SK-N-SH (cell line): ENCODE data around the gene TUBB1. TPM values are rescaled to one million over a fixed set of nuclear protein-coding genes. Genes with fewer than 3 reads are reported as not detected.

Experiments
- CTCF ChIA-PET: fragments of 300-600, 350-600 bp; formaldehyde crosslinking; extraction: SDS; loops from one replicate; lab custom pipeline; 2021; lab: Yijun Ruan, JAX
- POLR2A ChIA-PET: fragments of 350-600 bp; sonication (Branson Sonifier 250); formaldehyde crosslinking; extraction: SDS; loops from one replicate; lab custom pipeline; 2020; ENCODE audit warnings: antibody characterized with exemption, inconsistent platforms; lab: Yijun Ruan, JAX
- DNase-seq: peaks from one replicate; pipeline ENCODE4 v3.0.0; 2012
- H2AFZ ChIP-seq: fragments of 200-600 bp; sonication (generic); 2 replicates; pipeline ENCODE4 v1.8.1; 2016; ENCODE audit warnings: antibody characterized with exemption, mild to moderate bottlenecking, low read depth
- H3F3A ChIP-seq: fragments of 200-600 bp; sonication (generic); replicated peaks from 2 replicates; pipeline ENCODE3; 2016; ENCODE audit warnings: antibody characterized with exemption, mild to moderate bottlenecking; ENCODE audit not compliant: insufficient read depth
- H3K27ac ChIP-seq, 2 experiments: fragments of 200-500 bp in 1 of 2; fragments of 200-600 bp in 1 of 2; sonication (Bioruptor generic) in 1 of 2; sonication (generic), shearing (Covaris generic) in 1 of 2; 2 replicates each; pipeline versions ENCODE4 v1.5.1 to v1.6.1; 2014 to 2016; ENCODE audit warnings: low read depth in 2 of 2, inconsistent platforms in 1 of 2, low read length in 1 of 2, mild to moderate bottlenecking in 1 of 2, mixed read lengths in 1 of 2
- H3K27me3 ChIP-seq: fragments of 200-600 bp; sonication (generic), shearing (Covaris generic); 2 replicates; pipeline ENCODE4 v1.6.1; 2016; ENCODE audit warnings: mixed run types; ENCODE audit not compliant: insufficient read depth
- H3K36me3 ChIP-seq, 2 experiments: fragments of 200-500 bp in 1 of 2; fragments of 200-600 bp in 1 of 2; sonication (Bioruptor generic) in 1 of 2; sonication (generic) in 1 of 2; replicated peaks in 1 of 2; 2 replicates each; pipeline versions ENCODE3 to v1.5.1; 2014 to 2016; ENCODE audit warnings: low read length in 1 of 2, mild to moderate bottlenecking in 1 of 2; ENCODE audit not compliant: insufficient read depth in 2 of 2, control insufficient read depth in 1 of 2
- H3K4me1 ChIP-seq, 2 experiments: fragments of 200-500 bp in 1 of 2; fragments of 200-600 bp in 1 of 2; sonication (Bioruptor generic) in 1 of 2; sonication (generic), shearing (Covaris generic) in 1 of 2; 2 replicates each; pipeline versions ENCODE4 v1.5.1 to v1.6.1; 2014 to 2016; ENCODE audit warnings: low read depth in 1 of 2, low read length in 1 of 2, mixed run types in 1 of 2; ENCODE audit not compliant: insufficient read depth in 2 of 2, control insufficient read depth in 1 of 2
- H3K4me2 ChIP-seq: fragments of 200-600 bp; sonication (generic), shearing (Covaris generic); 2 replicates; pipeline ENCODE4 v1.6.1; 2017; ENCODE audit warnings: mixed run types
- H3K4me3 ChIP-seq, 2 experiments: fragments of 200-500 bp in 1 of 2; fragments of 200-600 bp in 1 of 2; sonication (Bioruptor generic) in 1 of 2; sonication (generic), shearing (Covaris generic) in 1 of 2; 2 replicates each; pipeline versions ENCODE4 v1.5.1 to v1.8.1; 2014 to 2016; ENCODE audit warnings: low read depth in 2 of 2, inconsistent platforms in 1 of 2, low read length in 1 of 2, mild to moderate bottlenecking in 1 of 2, mixed read lengths in 1 of 2, moderate library complexity in 1 of 2
- H3K79me2 ChIP-seq: fragments of 200-600 bp; sonication (generic); 2 replicates; pipeline ENCODE4 v1.8.1; 2017; ENCODE audit warnings: mild to moderate bottlenecking; ENCODE audit not compliant: insufficient read depth
- H3K9ac ChIP-seq: fragments of 200-600 bp; sonication (generic); 2 replicates; pipeline ENCODE4 v1.6.1; 2017; ENCODE audit warnings: mixed run types
- H3K9me2 ChIP-seq: fragments of 200-600 bp; sonication (generic); 2 replicates; pipeline ENCODE4 v1.6.1; 2017; ENCODE audit warnings: mixed run types
- H3K9me3 ChIP-seq: fragments of 200-600 bp; sonication (generic); 2 replicates; pipeline ENCODE4 v1.6.1; 2017; ENCODE audit warnings: mixed run types, mild to moderate bottlenecking, moderate library complexity
- H4K20me1 ChIP-seq: fragments of 200-600 bp; sonication (generic); 2 replicates; pipeline ENCODE4 v1.6.1; 2017; ENCODE audit warnings: mild to moderate bottlenecking, mixed run types; ENCODE audit not compliant: insufficient read depth
- CHD2 ChIP-seq: fragments of 150-350 bp; IDR thresholded peaks from 2 replicates; pipeline ENCODE4 v1.6.1; 2018; ENCODE audit warnings: low read length; ENCODE audit not compliant: partially characterized antibody
- ELF1 ChIP-seq: IDR thresholded peaks from 2 replicates; pipeline ENCODE4 v1.4.0; 2012
- FOSL2 ChIP-seq: IDR thresholded peaks from 2 replicates; pipeline ENCODE4 v1.4.0; 2012; ENCODE audit warnings: low read depth, mild to moderate bottlenecking, moderate library complexity, borderline replicate concordance
- FOXJ3 ChIP-seq: sonication (generic); formaldehyde crosslinking; IDR thresholded peaks from 2 replicates; pipeline ENCODE4 v1.5.1; 2020; ENCODE audit warnings: mild to moderate bottlenecking, missing genetic modification reagents
- GABPA ChIP-seq: IDR thresholded peaks from 2 replicates; pipeline ENCODE4 v1.4.0; 2012; ENCODE audit warnings: low read depth, mild to moderate bottlenecking
- GATA2 ChIP-seq: sonication (generic); formaldehyde crosslinking; IDR thresholded peaks from 2 replicates; pipeline ENCODE4 v1.5.0; 2020; ENCODE audit warnings: mild to moderate bottlenecking, missing genetic modification reagents
- JUND ChIP-seq: IDR thresholded peaks from 2 replicates; pipeline ENCODE4 v1.4.0; 2012
- MAX ChIP-seq: IDR thresholded peaks from 2 replicates; pipeline ENCODE4 v1.4.0; 2012; ENCODE audit warnings: low read depth
- POLR2AphosphoS5 ChIP-seq: IDR thresholded peaks from 2 replicates; pipeline ENCODE4 v1.6.1; 2012; ENCODE audit warnings: low read depth, low read length
- RAD21 ChIP-seq: IDR thresholded peaks from 2 replicates; pipeline ENCODE4 v1.6.1; 2012; ENCODE audit warnings: mild to moderate bottlenecking, low read length
- RCOR1 ChIP-seq: fragments of 150-350 bp; IDR thresholded peaks from 2 replicates; pipeline ENCODE4 v1.6.1; 2017; ENCODE audit warnings: antibody characterized with exemption, low read length
- REST ChIP-seq: IDR thresholded peaks from 2 replicates; pipeline ENCODE4 v1.6.1; 2012; ENCODE audit warnings: mild to moderate bottlenecking, low read depth, low read length, moderate library complexity
- RFX5 ChIP-seq: IDR thresholded peaks from 2 replicates; pipeline ENCODE4 v1.6.1; 2012; ENCODE audit warnings: mild to moderate bottlenecking, improper control_type of control experiment, low read length
- SIN3A ChIP-seq: IDR thresholded peaks from 2 replicates; pipeline ENCODE4 v1.6.1; 2012; ENCODE audit warnings: low read depth, mild to moderate bottlenecking, low read length, moderate library complexity, borderline replicate concordance
- SMC3 ChIP-seq: IDR thresholded peaks from 2 replicates; pipeline ENCODE4 v1.6.1; 2012; ENCODE audit warnings: low read depth, low read length, improper control_type of control experiment
- TAF1 ChIP-seq: IDR thresholded peaks from 2 replicates; pipeline ENCODE4 v1.6.1; 2012; ENCODE audit warnings: low read depth, mild to moderate bottlenecking, low read length, moderate library complexity, borderline replicate concordance
- TCF12 ChIP-seq: IDR thresholded peaks from 2 replicates; pipeline ENCODE4 v1.4.0; 2012
- TEAD4 ChIP-seq: IDR thresholded peaks from 2 replicates; pipeline ENCODE4 v1.4.0; 2012; ENCODE audit warnings: mild to moderate bottlenecking, borderline replicate concordance; ENCODE audit not compliant: insufficient read depth
- YY1 ChIP-seq: IDR thresholded peaks from 2 replicates; pipeline ENCODE4 v1.4.0; 2012; ENCODE audit warnings: low read depth, mild to moderate bottlenecking
- WGBS: methylation state at CpG from one replicate; pipeline ENCODE4 v1.1.6; 2017; ENCODE audit warnings: low lambda C conversion rate; 5-methylcytosine and 5-hydroxymethylcytosine counted together
- polyA plus RNA-seq, 3 experiments: library from polyadenylated mRNA; depleted of rRNA; stranded (reverse); fragments of >200 nt; gene quantifications; 2 replicates each; pipeline ENCODE4 v1.2.3, GENCODE V29; 2012

Gene TUBB1
- polyA plus RNA-seq, 1 of the 3 experiments (the other 2 are of a cell fraction): not detected

- Histone ChIP-seq H3K27me3 (no peaks in the 10 kb centered on the region), H3K4me3 (no peak overlapping the region), H3K4me1 (peaks cover 0 to 30% of the 10 kb centered on the region in 2 experiments; a peak in 2 of 4 replicates), H2AFZ (no peak overlapping the region), H3F3A (no peaks in the 10 kb centered on the region), H3K9ac (no peak overlapping the region), H3K4me2 (no peak overlapping the region), H3K9me2 (no peaks in the 10 kb centered on the region), H3K79me2 (peaks cover 12% of the 10 kb centered on the region), H4K20me1 (0 out of 2 replicates have a peak, but pooled peaks cover 3% of the 10 kb centered on the region), H3K27ac (no peak overlapping the region; a peak in 1 of 4 replicates), H3K36me3 (peaks cover 63 to 84% of the 10 kb centered on the region in 2 experiments), H3K9me3 (no peaks in the 10 kb centered on the region)
- no peak for DNase-seq
- ChIA-PET POLR2A (interaction anchor here (0.7 kb wide), 1 partner anchor 26 kb away, joined by 3 read pairs; no protein-coding TSS in a partner anchor), CTCF (no interaction called here)
- TF ChIP-seq TEAD4 (no peak), YY1 (no peak), RFX5 (no peak), RCOR1 (no peak), RAD21 (no peak), SIN3A (no peak), REST (no peak), SMC3 (no peak), POLR2AphosphoS5 (no peak), TCF12 (no peak)
- 97% methylated on average over 13 of the region's 14 CpGs for WGBS
Observed at GRCh38 chr20:58990651-58991445, 28.4 kb upstream of the TUBB1 start.

GRCh38 chr20:58991715-58992114 is 27.5 kb upstream of the TUBB1 start:
- TF ChIP-seq REST: no peak
- TF ChIP-seq TAF1: no peak
- no peak for TF ChIP-seq FOSL2
- no peak for TF ChIP-seq ELF1
- no peak for TF ChIP-seq GATA2 (CRISPR knock-in tag)
- no peak for TF ChIP-seq JUND
- no peak for TF ChIP-seq MAX
- no peak for TF ChIP-seq GABPA
- no peak for TF ChIP-seq FOXJ3
- no peak for TF ChIP-seq CHD2
- CTCF ChIA-PET: interaction anchor here (0.6 kb wide), 1 partner anchor 28 kb away, joined by 3 read pairs; the partner anchor contains the start of gene TUBB1
- POLR2A ChIA-PET: no interaction called here

More at GRCh38 chr20:58991715-58992114, 27.5 kb upstream of the TUBB1 start:
- Histone ChIP-seq H3K4me2 (no peak overlapping the region), H4K20me1 (no peaks in the 10 kb centered on the region), H3K9ac (no peak overlapping the region), H3K9me2 (no peaks in the 10 kb centered on the region), H2AFZ (no peak overlapping the region), H3K4me1 (peaks cover 0 to 22% of the 10 kb centered on the region in 2 experiments; a peak in 2 of 4 replicates), H3K4me3 (no peak overlapping the region), H3K36me3 (peaks cover 62 to 83% of the 10 kb centered on the region in 2 experiments), H3F3A (no peaks in the 10 kb centered on the region), H3K27me3 (no peaks in the 10 kb centered on the region), H3K9me3 (no peaks in the 10 kb centered on the region), H3K79me2 (peaks cover 4% of the 10 kb centered on the region; the same call in 1 of the 2 replicates), H3K27ac (no peak overlapping the region)
- no peak for DNase-seq
- 92% methylated on average over 9 of the region's 9 CpGs for WGBS
